H9 (cell line): ENCODE measurements around the gene KRTAP12-3. TPM values are rescaled to one million over a fixed set of nuclear protein-coding genes. Genes with fewer than 3 reads are reported as not detected.

Experiments
- DNase-seq: peaks from one replicate; pipeline ENCODE4 v3.0.0-alpha.2; 2017
- H2AFZ ChIP-seq: one replicate; pipeline ENCODE4 v1.6.1; 2013; ENCODE audit warnings: mild to moderate bottlenecking, low read length, control low read depth, moderate library complexity
- H2AK5ac ChIP-seq: 2 replicates; pipeline ENCODE4 v1.6.1; 2013; ENCODE audit warnings: low read length, control low read depth, mixed read lengths; ENCODE audit not compliant: insufficient read length
- H2BK120ac ChIP-seq: one replicate; pipeline ENCODE4 v1.6.1; 2013; ENCODE audit warnings: low read depth, mild to moderate bottlenecking, low read length, control low read depth, inconsistent platforms; ENCODE audit not compliant: poor library complexity, severe bottlenecking
- H2BK12ac ChIP-seq: 2 replicates; pipeline ENCODE4 v1.6.1; 2013; ENCODE audit warnings: low read length, control low read depth, mixed read lengths, low read depth; ENCODE audit not compliant: insufficient read length
- H2BK15ac ChIP-seq: 2 replicates; pipeline ENCODE4 v1.6.1; 2013; ENCODE audit warnings: low read depth, low read length, control low read depth
- H2BK20ac ChIP-seq: one replicate; pipeline ENCODE4 v1.6.1; 2013; ENCODE audit warnings: low read depth, mild to moderate bottlenecking, low read length, control low read depth, inconsistent platforms; ENCODE audit not compliant: poor library complexity, severe bottlenecking
- H2BK5ac ChIP-seq: 2 replicates; pipeline ENCODE4 v1.6.1; 2013; ENCODE audit warnings: low read length, control low read depth, mixed read lengths; ENCODE audit not compliant: insufficient read length
- H3K14ac ChIP-seq: 2 replicates; pipeline ENCODE4 v1.6.1; 2013; ENCODE audit warnings: low read length, control low read depth; ENCODE audit not compliant: insufficient read depth
- H3K18ac ChIP-seq: 2 replicates; pipeline ENCODE4 v1.6.1; 2013; ENCODE audit warnings: low read depth, mild to moderate bottlenecking, mixed read lengths, low read length, control low read depth; ENCODE audit not compliant: insufficient read length
- H3K23ac ChIP-seq: 2 replicates; pipeline ENCODE4 v1.6.1; 2013; ENCODE audit warnings: low read length, control low read depth, mixed read lengths, low read depth; ENCODE audit not compliant: insufficient read length
- H3K23me2 ChIP-seq: 2 replicates; pipeline ENCODE4 v1.6.1; 2013; ENCODE audit warnings: low read depth, mild to moderate bottlenecking, mixed read lengths, low read length, control low read depth; ENCODE audit not compliant: insufficient read length, poor library complexity, severe bottlenecking
- H3K27ac ChIP-seq: 2 replicates; pipeline ENCODE4 v1.5.1; 2013; ENCODE audit warnings: low read length, control low read depth, mixed read lengths, low read depth; ENCODE audit not compliant: insufficient read length
- H3K27me3 ChIP-seq: 2 replicates; pipeline ENCODE4 v1.6.1; 2013; ENCODE audit warnings: low read length, control low read depth, inconsistent platforms; ENCODE audit not compliant: insufficient read depth
- H3K4ac ChIP-seq: 2 replicates; pipeline ENCODE4 v1.6.1; 2013; ENCODE audit warnings: low read depth, mild to moderate bottlenecking, control low read depth, inconsistent platforms, low read length, moderate library complexity
- H3K4me1 ChIP-seq: 2 replicates; pipeline ENCODE4 v1.6.1; 2013; ENCODE audit warnings: low read length, control low read depth, inconsistent platforms; ENCODE audit not compliant: insufficient read depth
- H3K4me2 ChIP-seq: 2 replicates; pipeline ENCODE4 v1.6.1; 2013; ENCODE audit warnings: low read length, control low read depth, mixed read lengths; ENCODE audit not compliant: insufficient read length, insufficient read depth
- H3K56ac ChIP-seq: 2 replicates; pipeline ENCODE4 v1.6.1; 2013; ENCODE audit warnings: low read depth, mild to moderate bottlenecking, mixed read lengths, low read length, control low read depth; ENCODE audit not compliant: insufficient read length
- H3K79me1 ChIP-seq: 2 replicates; pipeline ENCODE4 v1.6.1; 2013; ENCODE audit warnings: low read depth, mild to moderate bottlenecking, moderate library complexity, low read length, control low read depth, inconsistent platforms; ENCODE audit not compliant: insufficient read depth, poor library complexity, severe bottlenecking
- H3K79me2 ChIP-seq: 2 replicates; pipeline ENCODE4 v1.6.1; 2013; ENCODE audit warnings: low read length, control low read depth, inconsistent platforms; ENCODE audit not compliant: insufficient read depth
- H3K9ac ChIP-seq: 2 replicates; pipeline ENCODE4 v1.6.1; 2013; ENCODE audit warnings: low read length, control low read depth, mixed read lengths; ENCODE audit not compliant: insufficient read length; ENCODE audit errors: extremely low read depth
- H3K9me3 ChIP-seq: one replicate; pipeline ENCODE4 v1.6.1; 2013; ENCODE audit warnings: low read depth, low read length, inconsistent platforms; ENCODE audit not compliant: control insufficient read depth
- H3T11ph ChIP-seq: one replicate; pipeline ENCODE4 v1.6.1; 2013; ENCODE audit warnings: mild to moderate bottlenecking, low read length, control low read depth, inconsistent platforms
- H4K20me1 ChIP-seq: one replicate; pipeline ENCODE4 v1.6.1; 2013; ENCODE audit not compliant: control insufficient read depth, insufficient read length, insufficient read depth
- H4K5ac ChIP-seq: 2 replicates; pipeline ENCODE4 v1.6.1; 2013; ENCODE audit warnings: low read depth, mild to moderate bottlenecking, mixed read lengths, low read length, control low read depth; ENCODE audit not compliant: insufficient read length
- H4K8ac ChIP-seq: replicated peaks from 2 replicates; pipeline ENCODE4 v1.6.1; 2013; ENCODE audit warnings: low read length, control low read depth, mixed read lengths, low read depth; ENCODE audit not compliant: insufficient read length
- H4K91ac ChIP-seq: 2 replicates; pipeline ENCODE4 v1.6.1; 2013; ENCODE audit warnings: low read depth, mild to moderate bottlenecking, moderate library complexity, mixed read lengths, low read length, control low read depth; ENCODE audit not compliant: insufficient read length
- H3K27ac Mint-ChIP-seq, 3 experiments: 2 replicates in 2 of 3; 3 replicates in 1 of 3; pipeline ENCODE4 v1.8.0; 2020 to 2021; ENCODE audit warnings: mixed read lengths in 3 of 3, mild to moderate bottlenecking in 1 of 3, moderate library complexity in 1 of 3
- H3K27me3 Mint-ChIP-seq: 2 replicates; pipeline ENCODE4 v1.8.0; 2021; ENCODE audit warnings: low read depth, mild to moderate bottlenecking, moderate library complexity, mixed read lengths
- H3K36me3 Mint-ChIP-seq, 3 experiments: 2 replicates in 2 of 3; 3 replicates in 1 of 3; pipeline ENCODE4 v1.8.0; 2020 to 2021; ENCODE audit warnings: low read depth in 3 of 3, mixed read lengths in 3 of 3; ENCODE audit not compliant: insufficient read depth in 1 of 3
- H3K4me1 Mint-ChIP-seq, 2 experiments: 2 replicates each; pipeline ENCODE4 v1.8.0; 2020; ENCODE audit warnings: mixed read lengths in 2 of 2
- H3K4me3 Mint-ChIP-seq, 2 experiments: 2 replicates in 1 of 2; 3 replicates in 1 of 2; pipeline ENCODE4 v1.8.0; 2020 to 2021; ENCODE audit warnings: mild to moderate bottlenecking in 2 of 2, mixed read lengths in 2 of 2, moderate library complexity in 1 of 2
- H3K9me3 Mint-ChIP-seq, 2 experiments: 2 replicates in 1 of 2; 3 replicates in 1 of 2; pipeline ENCODE4 v1.8.0; 2020; ENCODE audit warnings: mild to moderate bottlenecking in 2 of 2, mixed read lengths in 2 of 2, moderate library complexity in 1 of 2
- WGBS: extraction: QIAGEN DNeasy Blood & Tissue Kit; methylation state at CpG from one replicate; pipeline ENCODE4 v1.1.7; 2013; ENCODE audit warnings: missing lambda C conversion rate, low lambda C conversion rate, mixed read lengths; ENCODE audit not compliant: insufficient read length; ENCODE audit errors: extremely low coverage; 5-methylcytosine and 5-hydroxymethylcytosine counted together
- total RNA-seq: library from RNA; stranded (reverse); gene quantifications from 2 replicates; pipeline ENCODE4 v1.2.1, GENCODE V29; 2021
- TF ChIP-seq, protein P1 (sequence below): fragments of 200-600 bp; sonication (generic); conservative IDR thresholded peaks from 3 replicates; pipeline ENCODE4 v1.8.0; 2021; ENCODE audit warnings: antibody characterized with exemption, mild to moderate bottlenecking

The KRTAP12-3 gene
- total RNA-seq, 1 experiment from 2014 or later: not detected

DNA sequence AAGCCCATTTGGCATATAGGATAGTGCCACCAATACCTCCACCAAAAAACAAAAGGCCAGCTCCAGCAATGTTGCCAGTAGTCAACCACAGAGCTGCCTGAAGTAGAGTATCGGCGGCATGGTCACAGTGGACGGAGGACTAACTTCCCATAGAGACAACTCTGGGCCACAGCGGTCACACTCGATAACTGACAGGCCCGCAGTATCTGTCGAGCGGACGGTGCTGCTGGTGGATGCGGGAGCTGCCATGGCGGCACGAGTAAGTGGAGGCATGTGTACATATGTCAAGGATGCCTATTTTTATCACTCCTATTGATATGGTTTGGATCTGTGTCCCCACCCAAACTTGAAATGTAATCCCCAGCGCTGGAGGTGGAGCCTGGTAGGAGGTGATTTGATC, 20.1 kb downstream of the KRTAP12-3 start:
- WGBS: no CpG with 5 or more reads among the region's 13 CpGs
- H3K4me1 Mint-ChIP-seq: peaks cover 6 to 13% of the 10 kb centered on the region in 2 experiments; a peak in 3 of 4 replicates
- H3K9me3 Mint-ChIP-seq: peaks cover 3 to 4% of the 10 kb centered on the region in 2 experiments
- H3K56ac ChIP-seq: no peak overlapping the region
- H2BK120ac ChIP-seq: no peak overlapping the region
- no peak overlapping the region for H3K4ac ChIP-seq
- H3K27ac Mint-ChIP-seq: no peak overlapping the region
- H4K5ac ChIP-seq: no peak overlapping the region
- no peak overlapping the region for H3T11ph ChIP-seq
- no peak overlapping the region for H3K14ac ChIP-seq
- no peak overlapping the region for H4K8ac ChIP-seq
- H4K20me1 ChIP-seq: no peaks in the 10 kb centered on the region
- no peaks in the 10 kb centered on the region for H3K79me1 ChIP-seq
- H3K4me2 ChIP-seq: no peak overlapping the region
- no peak overlapping the region for H4K91ac ChIP-seq
- H3K27me3 Mint-ChIP-seq: peaks cover 25% of the 10 kb centered on the region
- H3K27me3 ChIP-seq: no peaks in the 10 kb centered on the region
- H3K36me3 Mint-ChIP-seq: peaks cover 0 to 6% (median 0%) of the 10 kb centered on the region in 3 experiments; a peak in 3 of 7 replicates
- H3K9ac ChIP-seq: no peak overlapping the region
- H3K79me2 ChIP-seq: no peaks in the 10 kb centered on the region
- DNase-seq: peak; percentile 12
- no peak overlapping the region for H2BK12ac ChIP-seq
- TF ChIP-seq, protein P1, sequence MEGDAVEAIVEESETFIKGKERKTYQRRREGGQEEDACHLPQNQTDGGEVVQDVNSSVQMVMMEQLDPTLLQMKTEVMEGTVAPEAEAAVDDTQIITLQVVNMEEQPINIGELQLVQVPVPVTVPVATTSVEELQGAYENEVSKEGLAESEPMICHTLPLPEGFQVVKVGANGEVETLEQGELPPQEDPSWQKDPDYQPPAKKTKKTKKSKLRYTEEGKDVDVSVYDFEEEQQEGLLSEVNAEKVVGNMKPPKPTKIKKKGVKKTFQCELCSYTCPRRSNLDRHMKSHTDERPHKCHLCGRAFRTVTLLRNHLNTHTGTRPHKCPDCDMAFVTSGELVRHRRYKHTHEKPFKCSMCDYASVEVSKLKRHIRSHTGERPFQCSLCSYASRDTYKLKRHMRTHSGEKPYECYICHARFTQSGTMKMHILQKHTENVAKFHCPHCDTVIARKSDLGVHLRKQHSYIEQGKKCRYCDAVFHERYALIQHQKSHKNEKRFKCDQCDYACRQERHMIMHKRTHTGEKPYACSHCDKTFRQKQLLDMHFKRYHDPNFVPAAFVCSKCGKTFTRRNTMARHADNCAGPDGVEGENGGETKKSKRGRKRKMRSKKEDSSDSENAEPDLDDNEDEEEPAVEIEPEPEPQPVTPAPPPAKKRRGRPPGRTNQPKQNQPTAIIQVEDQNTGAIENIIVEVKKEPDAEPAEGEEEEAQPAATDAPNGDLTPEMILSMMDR: no peak
- no peaks in the 10 kb centered on the region for H3K23me2 ChIP-seq
- H3K23ac ChIP-seq: no peak overlapping the region
- no peak overlapping the region for H3K4me3 Mint-ChIP-seq
- no peaks in the 10 kb centered on the region for H3K9me3 ChIP-seq
- no peak overlapping the region for H2AFZ ChIP-seq
- H3K4me1 ChIP-seq: no peaks in the 10 kb centered on the region; the same call in 1 of the 2 replicates
- H3K18ac ChIP-seq: no peak overlapping the region
- H2BK20ac ChIP-seq: no peak overlapping the region
- H2BK15ac ChIP-seq: no peak overlapping the region; the same call in 1 of the 2 replicates
- no peak overlapping the region for H3K27ac ChIP-seq
- H2BK5ac ChIP-seq: no peak overlapping the region
- no peak overlapping the region for H2AK5ac ChIP-seq
